GM19324 (cell line): ENCODE data around the gene LRRC4B.

Experiments used
- ATAC-seq: cut with Tn5 transposase; IDR thresholded peaks from one replicate; pipeline ENCODE4 v1.9.1; 2021; ENCODE audit warnings: mild to moderate bottlenecking, moderate library complexity; ENCODE audit not compliant: unreplicated experiment, low FRiP score

Gene LRRC4B

GRCh38 chr19:50490411-50490811 is 77.8 kb downstream of the LRRC4B start:
- no peak for ATAC-seq

GRCh38 chr19:50489461-50490011 is 78.7 kb downstream of the LRRC4B start:
- no peak for ATAC-seq

GRCh38 chr19:50488389-50489194 is 79.6 kb downstream of the LRRC4B start:
- ATAC-seq: no peak

- ATAC-seq: no peak
These were observed 81.3 kb downstream of the LRRC4B start for GRCh38 chr19:50486823-50487515.

GRCh38 chr19:50485284-50485955 is 82.8 kb downstream of the LRRC4B start:
- no peak for ATAC-seq

GRCh38 chr19:50482916-50483315 is 85.3 kb downstream of the LRRC4B start:
- no peak for ATAC-seq

GRCh38 chr19:50482271-50482855 is 85.9 kb downstream of the LRRC4B start:
- no peak for ATAC-seq

GRCh38 chr19:50481351-50482149 is 86.7 kb downstream of the LRRC4B start:
- no peak for ATAC-seq

GRCh38 chr19:50480281-50481111 is 87.7 kb downstream of the LRRC4B start:
- ATAC-seq: no peak

- ATAC-seq: no peak
These were observed 88.4 kb downstream of the LRRC4B start for GRCh38 chr19:50479761-50480251.

- ATAC-seq: no peak
These were observed 89.1 kb downstream of the LRRC4B start for GRCh38 chr19:50478901-50479715.

GRCh38 chr19:50477751-50478515 is 90.3 kb downstream of the LRRC4B start:
- ATAC-seq: no peak

- no peak for ATAC-seq
These were observed 91.4 kb downstream of the LRRC4B start for GRCh38 chr19:50476907-50477238.

GRCh38 chr19:50476224-50476906 is 91.9 kb downstream of the LRRC4B start, which contains the start of the genes EMC10 and GARIN5A:
EMC10 (plus strand) TSS chr19:50476507; CDS start chr19:50476545, 38 bp downstream.
GARIN5A (minus strand) TSS chr19:50476848; CDS start chr19:50476388, 460 bp downstream.
- peak; percentile 85 for ATAC-seq

GRCh38 chr19:50475736-50476223 is 92.5 kb downstream of the LRRC4B start:
- peak; percentile 29 for ATAC-seq

GRCh38 chr19:50475101-50475568 is 93.1 kb downstream of the LRRC4B start:
- ATAC-seq: no peak
